HL-60 (cell line): Measurements from ENCODE around the gene APPL2.

Experiments
- CTCF ChIP-seq: IDR thresholded peaks from one replicate; pipeline ENCODE4 v1.5.1; 2011; ENCODE audit warnings: low read length, control low read depth, inconsistent platforms; ENCODE audit not compliant: insufficient read depth
- GABPA ChIP-seq: IDR thresholded peaks from 2 replicates; pipeline ENCODE4 v1.6.1; 2012; ENCODE audit warnings: low read depth
- POLR2AphosphoS5 ChIP-seq: IDR thresholded peaks from 2 replicates; pipeline ENCODE4 v1.6.1; 2012; ENCODE audit warnings: low read depth

DNA sequence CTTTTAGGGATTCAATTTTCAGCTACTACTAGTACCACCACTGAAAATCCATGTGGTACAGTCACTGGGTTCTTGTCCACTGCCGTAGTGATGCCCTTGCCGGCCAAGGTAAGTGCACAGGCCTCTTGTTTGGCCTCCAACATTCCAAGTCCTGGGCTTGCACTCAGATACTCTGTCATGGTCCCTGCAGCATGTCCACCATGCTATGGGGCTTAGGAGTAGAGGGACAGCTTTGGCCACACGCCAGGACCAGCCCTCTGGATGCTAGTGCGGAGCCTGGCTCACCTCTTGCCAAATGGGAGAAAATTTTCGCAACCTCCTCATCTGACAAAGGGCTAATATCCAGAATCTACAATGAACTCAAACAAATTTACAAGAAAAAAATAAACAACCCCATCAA, 38.6 kb upstream of the APPL2 start:
- TF ChIP-seq CTCF (no peak), POLR2AphosphoS5 (no peak), GABPA (no peak)
